Hematopoietic multipotent progenitor cell (in vitro differentiated cells): ENCODE measurements around the gene XAF1. TPM values are rescaled to one million over a fixed set of nuclear protein-coding genes. Genes with fewer than 3 reads are reported as not detected.
A peak's percentile ranks its signal among the peaks of the same experiment; 100 is the strongest.
"Not testable (repeated sequence)": the region's sequence is repeated elsewhere in the genome, so short reads cannot be mapped to it uniquely, and the experiment has no call there.

Source experiments
- DNase-seq, 3 donors: peaks; one replicate each; pipeline ENCODE4 v3.0.0-alpha.2; 2011 to 2015; ENCODE audit warnings: low read depth in 2 of 3, low spot score in 2 of 3
- total RNA-seq: library from RNA; depleted of rRNA; stranded (reverse); fragments of >200 nt; gene quantifications from one replicate; pipeline ENCODE4 v1.2.3, GENCODE V29; 2012

Gene XAF1
- total RNA-seq, 1 donor: 72.7 TPM

GRCh38 chr17:6753006-6753445 lies 2.8 kb upstream of the XAF1 start:
- DNase-seq: peak; percentile 26 to 77 (median 69)

GRCh38 chr17:6753546-6753945 lies 2.3 kb upstream of the XAF1 start:
- no peak for DNase-seq

GRCh38 chr17:6755281-6755680 lies 565 bp upstream of the XAF1 start:
- no peak for DNase-seq

GRCh38 chr17:6756425-6757031 lies 682 bp downstream of the XAF1 start:
- DNase-seq: no peak

GRCh38 chr17:6757747-6758146 lies 1.9 kb downstream of the XAF1 start:
- DNase-seq: no peak

- no peak for DNase-seq
Measured at GRCh38 chr17:6761779-6762178, 5.9 kb downstream of the XAF1 start.

- DNase-seq: no peak
Measured at GRCh38 chr17:6768447-6768846, 12.6 kb downstream of the XAF1 start.

GRCh38 chr17:6772016-6772415 lies 16.2 kb downstream of the XAF1 start:
- no peak for DNase-seq

GRCh38 chr17:6774906-6775305 lies 19.1 kb downstream of the XAF1 start:
- DNase-seq: not testable (repeated sequence)

GRCh38 chr17:6775871-6776405 lies 20.1 kb downstream of the XAF1 start, which contains the start of gene FBXO39:
Gene FBXO39 (plus strand): TSS chr17:6776215. CDS start chr17:6779869, 3,654 bp downstream.
- DNase-seq: no peak

GRCh38 chr17:6779411-6779810 lies 23.6 kb downstream of the XAF1 start:
- no peak for DNase-seq

GRCh38 chr17:6780001-6780400 lies 24.2 kb downstream of the XAF1 start:
- no peak for DNase-seq

GRCh38 chr17:6780886-6781285 lies 25.0 kb downstream of the XAF1 start:
- peak in 2 of 3 donors; percentile 48 to 52 for DNase-seq

GRCh38 chr17:6782244-6782643 lies 26.4 kb downstream of the XAF1 start:
- no peak for DNase-seq

GRCh38 chr17:6786618-6787017 lies 30.8 kb downstream of the XAF1 start:
- peak in 1 of 3 donors; percentile 12 for DNase-seq

- no peak for DNase-seq
Measured at GRCh38 chr17:6787081-6787693, 31.3 kb downstream of the XAF1 start.

- no peak for DNase-seq
Measured at GRCh38 chr17:6789146-6789545, 33.3 kb downstream of the XAF1 start.

- DNase-seq: peak in 1 of 3 donors; percentile 21
Measured at GRCh38 chr17:6793748-6794493, 38.1 kb downstream of the XAF1 start.

GRCh38 chr17:6796017-6796886 lies 40.4 kb downstream of the XAF1 start:
- no peak for DNase-seq

GRCh38 chr17:6796887-6797490 lies 41.1 kb downstream of the XAF1 start:
- DNase-seq: no peak
